Pancreas (tissue), 10 donors: ENCODE data around the gene PSMD12. TPM values are rescaled to one million over a fixed set of nuclear protein-coding genes. Genes with fewer than 3 reads are reported as not detected.

Source experiments
- ATAC-seq, 4 donors: fragments of 200-7000 bp; cut with Tn5 transposase; one replicate each; pipeline versions ENCODE4 v1.8.0 to v1.9.1; 2020; ENCODE audit warnings: mild to moderate bottlenecking in 4 of 4, moderate library complexity in 4 of 4
- DNase-seq, 6 donors: peaks; one replicate each; pipeline ENCODE4 v3.0.0-alpha.2; 2020
- FAIRE-seq: peaks from 2 replicates; lab custom pipeline; 2012; peaks lifted over from hg19 to GRCh38; lab: Jason Lieb, UNC
- H3K27ac ChIP-seq, 4 donors: fragments of 200-600 bp; sonication (generic); 1 replicate in 3 of 4; 2 replicates in 1 of 4; pipeline versions ENCODE4 v1.5.0 to v1.8.0; 2020
- H3K27me3 ChIP-seq, 4 donors: fragments of 200-600 bp; one replicate each; pipeline ENCODE4 v1.8.0; 2021
- H3K36me3 ChIP-seq, 3 donors: fragments of 200-600 bp; sonication (generic) in 1 of 3; one replicate each; pipeline versions ENCODE4 v1.5.0 to v1.8.0; 2020 to 2021
- H3K4me1 ChIP-seq, 3 donors: fragments of 200-600 bp; one replicate each; pipeline ENCODE4 v1.8.0; 2021
- H3K4me3 ChIP-seq, 4 donors: fragments of 200-600 bp; sonication (generic) in 2 of 4; one replicate each; pipeline versions ENCODE4 v1.5.0 to v1.8.0; 2020 to 2021
- H3K9me3 ChIP-seq, 4 donors: fragments of 200-600 bp; one replicate each; pipeline ENCODE4 v1.8.0; 2021
- WGBS, 2 donors: extraction: QIAGEN DNeasy Blood & Tissue Kit; methylation state at CpG; one replicate each; pipeline ENCODE4 v1.1.7; 2013; 5-methylcytosine and 5-hydroxymethylcytosine counted together
- intact Hi-C, 3 donors: fragments of 100-400 bp; cut with DNase I; formaldehyde crosslinking; loops; one replicate each; pipeline versions ENCODE4 v1.11.1 to v1.14.2; 2022
- polyA plus RNA-seq, 2 donors: library from polyadenylated mRNA; stranded (reverse); fragments of 200-250 nt; gene quantifications; one replicate each; pipeline ENCODE4 v1.2.3, GENCODE V29; 2013
- total RNA-seq, 6 donors: library from RNA; stranded (reverse); fragmentation: NEBNext Ultra II Directional in 4 of 6; extraction: Animal tissue kit (Norgen Biotek cat#: 25700) in 4 of 6; gene quantifications; one replicate each; pipeline versions ENCODE4 v1.2.1 to v1.2.4, GENCODE V29; 2021 to 2023
- TF ChIP-seq, protein P1 (sequence below), 4 donors: fragments of 200-600 bp; sonication (generic) in 3 of 4; IDR thresholded peaks; one replicate each; pipeline versions ENCODE4 v1.5.0 to v1.8.0; 2021; ENCODE audit warnings: antibody characterized with exemption in 4 of 4
- donor health status: healthy with polysubstance abuse.
- donor health status: DM: no; HTN: no; CAD: no; lungs with moderate emphysema.
- donor health status: DM: no; HTN: no; CAD: no.
- donor health status: control.
- donor health status: control.
- donor health status: Bipolar disorder and iron deficiency.
- donor health status: DM: yes; HTN: yes; CAD: no.
- donor health status: DM: no; HTN: no; CAD: no.
- donor health status: DM: no; HTN: no; CAD: no.
- donor health status: DM: yes; HTN: yes; CAD: no.

PSMD12 gene
- total and polyA plus RNA-seq, 8 donors: 10.5 to 27.6 (median 21.1) TPM

DNA sequence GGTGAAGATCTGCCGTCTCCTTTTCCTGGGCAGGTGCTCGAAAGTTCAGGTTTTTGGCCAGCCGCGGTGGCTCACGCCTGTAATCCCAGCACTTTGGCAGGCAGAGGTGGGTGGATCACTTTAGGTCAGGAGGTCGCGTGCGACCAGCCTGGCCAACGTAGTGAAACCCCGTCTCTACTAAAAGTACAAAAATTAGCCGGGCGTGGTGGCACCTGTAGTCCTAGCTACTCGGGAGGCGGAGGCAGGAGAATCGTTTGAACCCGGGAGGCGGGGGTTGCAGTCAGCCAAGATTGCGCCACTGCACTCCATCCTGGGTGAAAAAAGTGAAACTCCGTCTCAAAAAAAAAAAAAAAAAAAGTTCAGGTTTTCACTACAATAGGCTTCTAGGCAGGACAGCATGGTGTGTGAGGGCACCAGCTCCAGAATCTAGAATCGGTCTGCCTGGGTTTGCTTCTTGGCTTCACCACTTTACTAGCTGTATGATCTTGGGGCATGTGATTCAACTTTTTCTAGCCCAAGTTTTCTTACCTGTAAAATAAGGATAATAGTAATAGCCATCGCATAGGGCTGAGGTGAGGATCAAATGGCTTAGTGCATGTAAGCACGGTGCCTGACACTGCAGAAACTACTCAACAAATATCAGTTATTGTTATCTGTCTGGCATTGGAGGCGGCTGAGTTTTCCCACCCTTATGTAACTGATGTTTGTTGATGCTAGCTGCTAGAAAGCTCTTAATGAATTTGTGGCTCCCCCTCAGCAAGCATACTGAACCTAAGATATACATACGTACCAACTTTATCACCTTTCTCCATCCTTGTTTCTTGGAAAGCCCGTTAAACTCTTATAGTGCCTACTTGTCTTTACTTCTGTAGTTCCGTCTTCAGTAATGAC lies 1.3 kb downstream of the PSMD12 start:
- Histone ChIP-seq H3K4me3 (peak overlapping the region; percentile 56 to 95 (median 91)), H3K27ac (peak overlapping the region; percentile 78 to 87 (median 84)), H3K27me3 (no peaks in the 10 kb centered on the region), H3K36me3 (no peaks in the 10 kb centered on the region), H3K9me3 (no peaks in the 10 kb centered on the region), H3K4me1 (peaks cover 11 to 34% (median 18%) of the 10 kb centered on the region in 3 donors)
- ATAC-seq (peak; percentile 0 to 10 (median 3)), FAIRE-seq (no peak), DNase-seq (no peak)
- intact Hi-C loops: no loop called here
- WGBS, 2 donors: 26 to 27% methylated on average over 26 of the region's 26 CpGs
- TF ChIP-seq, protein P1, sequence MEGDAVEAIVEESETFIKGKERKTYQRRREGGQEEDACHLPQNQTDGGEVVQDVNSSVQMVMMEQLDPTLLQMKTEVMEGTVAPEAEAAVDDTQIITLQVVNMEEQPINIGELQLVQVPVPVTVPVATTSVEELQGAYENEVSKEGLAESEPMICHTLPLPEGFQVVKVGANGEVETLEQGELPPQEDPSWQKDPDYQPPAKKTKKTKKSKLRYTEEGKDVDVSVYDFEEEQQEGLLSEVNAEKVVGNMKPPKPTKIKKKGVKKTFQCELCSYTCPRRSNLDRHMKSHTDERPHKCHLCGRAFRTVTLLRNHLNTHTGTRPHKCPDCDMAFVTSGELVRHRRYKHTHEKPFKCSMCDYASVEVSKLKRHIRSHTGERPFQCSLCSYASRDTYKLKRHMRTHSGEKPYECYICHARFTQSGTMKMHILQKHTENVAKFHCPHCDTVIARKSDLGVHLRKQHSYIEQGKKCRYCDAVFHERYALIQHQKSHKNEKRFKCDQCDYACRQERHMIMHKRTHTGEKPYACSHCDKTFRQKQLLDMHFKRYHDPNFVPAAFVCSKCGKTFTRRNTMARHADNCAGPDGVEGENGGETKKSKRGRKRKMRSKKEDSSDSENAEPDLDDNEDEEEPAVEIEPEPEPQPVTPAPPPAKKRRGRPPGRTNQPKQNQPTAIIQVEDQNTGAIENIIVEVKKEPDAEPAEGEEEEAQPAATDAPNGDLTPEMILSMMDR (IDR thresholded peaks at IDR 0.05): no peak

DNA sequence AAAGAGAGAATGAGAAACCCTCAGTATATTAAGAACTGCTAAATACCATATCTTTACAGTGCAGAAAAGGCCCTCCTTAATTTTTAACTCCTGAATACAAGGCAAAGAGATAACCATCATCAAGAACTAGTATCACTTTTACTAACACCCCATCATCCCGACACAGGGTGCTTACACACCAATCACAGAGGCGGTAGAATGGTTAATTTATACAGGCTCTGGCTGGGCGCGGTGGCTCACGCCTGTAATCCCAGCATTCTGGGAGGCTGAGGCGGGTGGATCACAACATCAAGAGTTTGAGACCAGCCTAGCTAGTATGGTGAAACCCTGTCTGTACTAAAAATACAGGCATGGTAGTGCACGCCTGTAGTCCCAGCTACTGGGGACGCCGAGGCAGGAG lies 4.2 kb downstream of the PSMD12 start:
- FAIRE-seq: no peak
- DNase-seq: no peak
- Histone ChIP-seq H3K27ac (no peak overlapping the region), H3K36me3 (peaks cover 0 to 3% (median under 1%) of the 10 kb centered on the region in 3 donors), H3K27me3 (no peaks in the 10 kb centered on the region), H3K9me3 (no peaks in the 10 kb centered on the region), H3K4me3 (no peak overlapping the region), H3K4me1 (peaks cover 17 to 42% (median 23%) of the 10 kb centered on the region in 3 donors)
- intact Hi-C loops: no loop called here
- WGBS, 2 donors: 90 to 91% methylated on average over 9 of the region's 9 CpGs
- TF ChIP-seq, protein P1 (IDR thresholded peaks at IDR 0.05): no peak
- ATAC-seq: no peak

DNA sequence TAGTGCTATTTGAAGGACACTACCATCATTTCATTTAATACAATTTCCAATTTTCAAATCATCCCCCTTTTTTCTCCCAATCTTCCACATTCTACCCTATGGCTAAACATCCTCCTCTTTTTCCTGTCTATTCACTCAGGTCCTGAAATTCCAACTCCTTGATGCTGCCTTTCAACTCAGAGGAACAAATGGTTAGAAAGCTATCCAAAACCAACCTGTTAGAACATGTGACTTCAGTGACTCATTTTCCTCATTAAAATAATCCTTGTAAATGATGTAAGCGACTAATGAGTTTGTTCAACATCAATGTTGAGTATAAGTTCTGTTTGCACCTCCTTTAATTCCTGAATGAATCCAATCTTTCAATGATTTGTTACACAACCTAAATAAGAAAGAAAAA lies 5.5 kb downstream of the PSMD12 start:
- peaks cover 17 to 42% (median 23%) of the 10 kb centered on the region in 3 donors for H3K4me1 ChIP-seq
- 79 to 81% methylated on average over 1 of the region's 1 CpG for WGBS, 2 donors
- DNase-seq: no peak
- peaks cover 0 to 3% (median 3%) of the 10 kb centered on the region in 3 donors for H3K36me3 ChIP-seq
- H3K4me3 ChIP-seq: no peak overlapping the region
- intact Hi-C loops: no loop called here
- no peaks in the 10 kb centered on the region for H3K9me3 ChIP-seq
- ATAC-seq: no peak
- no peak for FAIRE-seq
- no peaks in the 10 kb centered on the region for H3K27me3 ChIP-seq
- H3K27ac ChIP-seq: no peak overlapping the region
- TF ChIP-seq, protein P1 (IDR thresholded peaks at IDR 0.05): no peak

DNA sequence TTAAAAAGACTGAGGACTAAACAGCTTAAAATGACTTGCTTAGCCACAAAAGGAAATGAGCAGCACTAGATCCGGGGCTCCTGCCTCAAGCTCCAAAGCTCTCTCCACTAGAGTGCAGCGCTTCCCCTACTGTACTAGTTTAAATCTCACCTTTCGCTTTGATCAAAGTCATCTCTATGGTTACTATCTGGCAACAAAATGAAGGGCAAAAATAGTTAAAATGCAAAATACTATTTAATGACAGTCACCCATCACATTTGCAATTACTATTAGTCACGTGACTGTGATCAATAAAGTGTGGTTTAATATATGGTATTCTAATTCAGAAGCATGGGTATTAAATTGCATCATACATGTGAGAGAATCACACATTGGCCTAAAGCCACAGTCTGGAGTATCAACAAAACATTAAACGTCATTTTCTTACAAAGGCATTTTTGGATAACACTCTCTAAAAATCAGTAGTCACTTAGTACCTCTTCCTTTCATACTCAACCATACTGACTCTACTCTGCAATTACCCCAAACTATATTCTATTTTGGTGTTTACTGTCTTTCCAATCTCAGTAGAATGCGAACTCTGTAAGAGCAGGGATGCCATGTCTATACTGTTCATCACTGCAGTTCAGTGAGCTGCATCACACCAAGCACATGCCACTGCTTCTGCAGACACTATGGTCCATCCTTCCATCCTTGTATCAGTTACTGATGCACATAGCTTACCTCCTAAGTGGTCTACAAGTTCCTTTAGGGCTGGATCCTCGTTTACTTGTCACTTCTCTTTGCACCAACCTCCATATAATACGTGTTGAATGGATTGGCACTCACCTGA lies 6.2 kb downstream of the PSMD12 start:
- WGBS, 2 donors: 38 to 43% methylated on average over 8 of the region's 8 CpGs
- Histone ChIP-seq H3K27me3 (no peaks in the 10 kb centered on the region), H3K4me1 (peaks cover 17 to 39% (median 23%) of the 10 kb centered on the region in 3 donors), H3K36me3 (peaks cover 0 to 3% (median 3%) of the 10 kb centered on the region in 3 donors), H3K27ac (no peak overlapping the region), H3K9me3 (no peaks in the 10 kb centered on the region), H3K4me3 (no peak overlapping the region)
- TF ChIP-seq, protein P1 (IDR thresholded peaks at IDR 0.05): no peak
- intact Hi-C loops: no loop called here
- ATAC-seq: peak in 3 of 4 donors; percentile 57 to 68 (median 61)
- no peak for FAIRE-seq
- no peak for DNase-seq
